ENCODE measurements around the gene PSMC5. TPM values are rescaled to one million over a fixed set of nuclear protein-coding genes. Genes with fewer than 3 reads are reported as not detected.

The PSMC5 gene
- total and polyA plus RNA-seq, 2 experiments from 2014 or later: 93.1 to 199 TPM

DNA sequence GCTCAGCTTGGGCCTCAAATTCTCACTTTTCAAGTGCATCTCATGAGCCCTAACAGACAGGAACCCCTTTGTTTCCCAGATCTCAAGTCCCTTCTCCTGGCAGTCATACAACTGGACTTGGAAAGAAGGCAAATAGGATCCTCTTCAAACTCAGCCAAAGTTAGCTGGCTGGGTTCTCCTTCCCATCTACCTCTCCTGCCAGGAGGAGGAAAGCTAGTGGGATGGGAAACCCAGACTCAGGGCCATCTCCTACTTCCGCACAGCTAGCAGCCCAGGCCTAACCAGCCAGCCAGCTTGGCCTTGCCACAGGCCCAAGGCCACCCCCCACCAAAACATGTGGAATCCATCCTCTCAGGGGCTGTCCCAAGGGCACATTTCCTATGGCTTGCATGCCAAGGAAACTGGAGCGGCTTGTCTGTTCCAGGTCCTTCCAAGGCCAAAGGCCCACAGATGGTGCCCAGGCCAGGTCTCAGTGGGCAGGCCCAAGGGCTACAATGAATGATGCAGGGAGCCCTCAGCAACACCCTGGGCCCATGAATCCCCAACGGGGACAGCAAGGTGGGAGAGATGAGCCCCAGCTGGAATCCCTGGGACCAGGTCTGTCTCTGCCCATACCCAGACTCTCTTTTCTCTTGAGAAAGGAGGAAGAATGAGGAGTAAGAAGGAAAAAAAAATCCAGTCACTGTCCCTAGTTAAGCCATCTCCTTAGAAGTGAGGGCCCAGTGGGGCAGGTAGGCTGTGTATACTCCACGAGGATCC is 13.5 kb downstream of the PSMC5 start:
- Histone ChIP-seq H3K79me2 (replicated peaks; ENCODE audit: insufficient read depth) (peaks cover 44% of the 10 kb centered on the region), H3K27ac (ENCODE audit: low read depth) (no peak overlapping the region), H4K20me1 (replicated peaks; ENCODE audit: insufficient read depth) (peaks cover 7% of the 10 kb centered on the region; the same call in 1 of the 2 replicates), H3K9me2 (ENCODE audit: insufficient read depth) (no peaks in the 10 kb centered on the region), H3K4me3 (peak overlapping the region; percentile 94), H2AFZ (no peak overlapping the region), H3K27me3 (ENCODE audit: insufficient read depth) (peaks cover 12% of the 10 kb centered on the region), H3K4me1 (ENCODE audit: insufficient read depth) (peaks cover 28% of the 10 kb centered on the region), H3F3A (replicated peaks; ENCODE audit: low read depth) (0 out of 2 replicates have a peak, but pooled peaks cover 8% of the 10 kb centered on the region), H3K36me3 (ENCODE audit: insufficient read depth) (no peaks in the 10 kb centered on the region), H3K4me2 (peak overlapping the region; percentile 97)
- Mint-ChIP-seq H3K27ac (peak overlapping the region; percentile 65; the same call in 1 of the 2 replicates), H3K4me1 (peaks cover 39% of the 10 kb centered on the region), H3K36me3 (ENCODE audit: low read depth) (peaks cover 12% of the 10 kb centered on the region), H3K27me3 (ENCODE audit: insufficient read depth, low read depth, poor library complexity) (peaks cover 17% of the 10 kb centered on the region), H3K9me3 (no peaks in the 10 kb centered on the region), H3K4me3 (peak overlapping the region; percentile 97)
- no peak for ATAC-seq
- TF ChIP-seq POLR2AphosphoS5 (IDR thresholded peaks at IDR 0.05; ENCODE audit: low read depth): no peak
- no peak for TF ChIP-seq EZH2 (IDR thresholded peaks at IDR 0.05; ENCODE audit: low read depth, unreplicated experiment)
- TF ChIP-seq ZNF114 (CRISPR knock-in tag; IDR thresholded peaks at IDR 0.05): no peak
- no peak for TF ChIP-seq ZNF331 (CRISPR knock-in tag; IDR thresholded peaks at IDR 0.05; ENCODE audit: low read depth)
- no peak for TF ChIP-seq CTCF (conservative IDR thresholded peaks at IDR 0.05; ENCODE audit: low read depth in 2 of 2)
- no peak for TF ChIP-seq EZH2phosphoT487 (IDR thresholded peaks at IDR 0.05; ENCODE audit: unreplicated experiment)
- TF ChIP-seq REST (IDR thresholded peaks at IDR 0.05; ENCODE audit: unreplicated experiment): no peak
- TF ChIP-seq CREB1 (CRISPR knock-in tag; IDR thresholded peaks at IDR 0.05; ENCODE audit: low read depth): no peak
- no peak for TF ChIP-seq NANOG (IDR thresholded peaks at IDR 0.05; ENCODE audit: borderline replicate concordance)
- no peak for DNase-seq (ENCODE audit: low spot score)
